Keratinocyte (primary cell): ENCODE results near the gene ADGRA3.

ENCODE experiments used
- CTCF ChIP-seq, 3 experiments: IDR thresholded peaks in 1 of 3; conservative IDR thresholded peaks in 1 of 3; optimal IDR thresholded peaks in 1 of 3; 2 replicates in 2 of 3; 3 replicates in 1 of 3; pipeline versions ENCODE3 to v1.5.1; 2011; ENCODE audit warnings: low read length in 3 of 3, mild to moderate bottlenecking in 3 of 3, moderate library complexity in 2 of 3, control low read depth in 1 of 3, inconsistent platforms in 1 of 3; ENCODE audit not compliant: insufficient read depth in 2 of 3; ENCODE audit errors: extremely low read depth in 1 of 3
- EZH2 ChIP-seq: IDR thresholded peaks from one replicate; pipeline ENCODE4 v1.6.1; 2012; ENCODE audit warnings: inconsistent platforms, mild to moderate bottlenecking, low read length, moderate library complexity

DNA sequence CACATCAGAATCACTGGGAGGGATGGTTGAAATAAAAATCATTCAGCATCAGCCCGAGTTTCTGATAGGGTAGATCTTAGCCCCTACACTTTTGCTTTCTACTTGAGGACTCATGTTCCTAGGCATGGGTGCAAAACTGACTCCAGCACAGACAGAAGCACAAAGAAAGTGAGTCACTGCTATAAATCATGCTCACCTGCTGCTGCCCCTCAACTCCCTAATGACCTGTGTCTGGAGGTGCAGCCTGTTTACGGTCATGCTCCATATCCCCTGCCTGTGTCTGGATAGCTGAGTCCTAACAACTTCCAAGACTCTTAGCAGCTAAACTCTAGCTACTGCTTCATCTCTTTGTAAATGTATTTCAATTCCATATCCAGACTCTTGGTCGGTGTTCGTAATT is 57.8 kb downstream of the ADGRA3 start:
- TF ChIP-seq CTCF (optimal IDR thresholded peaks at IDR 0.05 in 1 of 3, IDR thresholded peaks at IDR 0.05 in 1 of 3, conservative IDR thresholded peaks at IDR 0.05 in 1 of 3; ENCODE audit: extremely low read depth in 1 of 3, insufficient read depth in 2 of 3, low read length in 3 of 3), result no peak
- no peak for TF ChIP-seq EZH2
